SIG-M5 treated with dmso at 0.1 percent for 504 hours (cell line): ENCODE results near the gene SELENOO.
"Not testable (repeated sequence)": the region's sequence is repeated elsewhere in the genome, so short reads cannot be mapped to it uniquely, and the experiment has no call there.

Experiments used
- DNase-seq: peaks from one replicate; lab custom pipeline; 2025; ENCODE audit not compliant: unreplicated experiment; lab: John Stamatoyannopoulos, UW

SELENOO gene

GRCh38 chr22:50200461-50201190 is at the start of gene SELENOO:
TSS of gene SELENOO (plus strand) at chr22:50201011. CDS start at chr22:50201037, 26 bp downstream.
- peak; percentile 82 for DNase-seq

DNA sequence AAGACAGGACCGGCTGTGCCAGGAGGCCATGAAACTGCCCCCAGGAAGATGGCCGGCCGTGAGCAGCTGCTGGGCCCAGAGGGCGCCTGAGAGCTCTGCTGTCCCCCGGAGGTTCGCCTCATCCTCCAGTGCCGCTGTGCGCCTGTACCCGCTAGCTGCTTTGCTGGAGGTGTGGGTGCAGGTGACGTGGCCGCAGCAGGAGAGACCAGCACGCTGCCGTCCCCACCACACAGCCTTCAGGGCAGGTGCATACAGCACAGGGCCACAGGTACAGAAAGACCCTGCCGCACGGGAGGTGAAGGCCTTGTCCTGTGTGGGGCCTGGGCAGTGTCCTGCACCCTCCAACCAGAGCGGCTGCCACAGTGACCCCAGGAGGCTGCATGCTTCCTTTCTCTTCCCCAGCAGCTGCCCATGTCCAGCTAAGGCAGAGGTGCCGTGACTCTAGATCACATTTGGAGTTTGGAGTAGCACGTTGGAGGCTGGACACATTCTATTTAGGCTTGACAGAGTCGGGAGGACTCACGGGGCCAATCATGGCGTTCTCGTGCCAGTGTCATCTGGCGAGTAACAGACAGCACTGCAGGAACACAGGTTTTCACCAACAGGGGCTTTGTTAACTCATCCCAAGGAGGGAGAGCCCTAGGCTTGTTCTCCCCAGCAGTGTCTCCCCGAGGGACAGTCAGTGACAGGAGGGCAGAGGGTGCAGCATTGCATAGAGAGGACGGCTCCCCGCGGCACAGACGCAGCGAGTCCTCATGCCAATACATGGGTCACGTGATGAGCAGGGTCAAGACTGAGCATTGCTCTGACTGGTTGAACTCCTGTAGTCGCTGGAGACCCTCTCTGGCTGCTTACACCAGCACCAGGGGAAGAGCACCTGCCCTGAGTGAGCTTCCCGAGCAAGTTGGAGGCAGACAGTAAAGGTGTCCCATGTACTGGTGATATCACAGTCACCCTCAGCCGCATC is 49.0 kb upstream of the SELENOO start:
- no peak for DNase-seq

GRCh38 chr22:50153056-50153755 is 47.6 kb upstream of the SELENOO start:
- no peak for DNase-seq

- DNase-seq = no peak
These were observed 47.1 kb upstream of the SELENOO start for GRCh38 chr22:50153756-50154140.

- DNase-seq = no peak
These were observed 43.0 kb upstream of the SELENOO start for GRCh38 chr22:50157709-50158375.

GRCh38 chr22:50160947-50161346 is 39.9 kb upstream of the SELENOO start:
- DNase-seq = no peak

- no peak for DNase-seq
These were observed 39.1 kb upstream of the SELENOO start for GRCh38 chr22:50161508-50162390.

- no peak for DNase-seq
These were observed 38.3 kb upstream of the SELENOO start for GRCh38 chr22:50162391-50162956.

DNA sequence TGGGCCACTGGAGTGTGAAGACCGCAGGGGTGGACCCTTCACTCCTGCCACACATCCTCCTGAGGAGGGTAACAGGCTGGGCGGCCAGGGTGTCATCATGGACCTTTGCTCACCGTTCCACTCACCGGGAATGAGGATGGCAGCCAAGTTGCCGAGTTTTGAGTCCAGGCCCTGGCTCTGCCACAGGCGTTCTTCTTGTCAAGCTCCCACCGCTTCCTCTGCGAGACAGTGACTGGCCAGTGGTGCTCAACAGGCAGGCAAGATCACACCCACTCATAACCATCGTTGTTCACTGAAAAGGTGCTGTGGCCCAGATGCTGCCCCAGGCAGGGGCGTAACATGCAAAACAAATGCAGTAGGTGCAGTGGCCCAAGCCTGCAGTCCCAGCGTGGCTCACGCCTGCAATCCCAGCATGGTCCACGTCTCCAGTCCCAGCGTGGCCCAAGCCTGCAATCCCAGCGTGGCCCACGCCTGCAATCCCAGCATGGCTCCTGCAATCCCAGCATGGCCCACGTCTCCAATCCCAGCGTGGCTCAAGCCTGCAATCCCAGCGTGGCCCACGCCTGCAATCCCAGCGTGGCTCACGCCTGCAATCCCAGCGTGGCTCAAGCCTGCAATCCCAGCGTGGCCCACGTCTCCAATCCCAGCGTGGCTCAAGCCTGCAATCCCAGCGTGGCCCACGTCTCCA is 35.2 kb upstream of the SELENOO start:
- no peak for DNase-seq

GRCh38 chr22:50167689-50168489 is 32.9 kb upstream of the SELENOO start:
- no peak for DNase-seq

GRCh38 chr22:50168490-50169180 is 32.2 kb upstream of the SELENOO start:
- DNase-seq = not testable (repeated sequence)

DNA sequence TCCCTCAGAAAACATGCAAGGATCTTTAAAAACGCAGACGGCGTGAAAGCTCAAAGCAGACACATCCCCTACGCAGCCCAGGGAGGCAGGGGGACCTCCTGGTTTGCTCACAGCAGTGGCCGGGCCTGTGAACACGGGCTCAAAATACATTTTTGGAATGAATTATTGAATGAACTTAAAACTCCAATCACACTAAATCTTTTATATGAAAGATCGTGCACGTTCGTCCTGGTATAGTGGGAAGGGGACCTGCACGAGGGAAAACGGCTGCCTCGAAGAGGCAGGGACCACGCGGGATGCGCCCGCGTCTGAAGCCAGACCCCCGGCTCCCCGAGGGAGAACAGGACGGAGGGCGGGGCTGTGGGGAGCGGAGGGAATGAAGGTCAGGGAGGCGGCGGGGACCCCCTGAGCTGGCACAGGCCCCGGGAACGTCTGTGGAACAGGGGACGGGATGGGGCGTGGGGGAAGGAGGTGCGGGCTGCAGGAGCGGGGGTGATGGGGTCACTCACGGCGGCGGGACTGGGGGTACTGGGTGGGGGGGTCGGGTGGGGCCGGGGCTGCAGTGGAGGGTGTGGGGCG is 31.5 kb upstream of the SELENOO start:
- no peak for DNase-seq

- peak; percentile 25 for DNase-seq
These were observed 31.0 kb upstream of the SELENOO start for GRCh38 chr22:50169774-50170341.

DNA sequence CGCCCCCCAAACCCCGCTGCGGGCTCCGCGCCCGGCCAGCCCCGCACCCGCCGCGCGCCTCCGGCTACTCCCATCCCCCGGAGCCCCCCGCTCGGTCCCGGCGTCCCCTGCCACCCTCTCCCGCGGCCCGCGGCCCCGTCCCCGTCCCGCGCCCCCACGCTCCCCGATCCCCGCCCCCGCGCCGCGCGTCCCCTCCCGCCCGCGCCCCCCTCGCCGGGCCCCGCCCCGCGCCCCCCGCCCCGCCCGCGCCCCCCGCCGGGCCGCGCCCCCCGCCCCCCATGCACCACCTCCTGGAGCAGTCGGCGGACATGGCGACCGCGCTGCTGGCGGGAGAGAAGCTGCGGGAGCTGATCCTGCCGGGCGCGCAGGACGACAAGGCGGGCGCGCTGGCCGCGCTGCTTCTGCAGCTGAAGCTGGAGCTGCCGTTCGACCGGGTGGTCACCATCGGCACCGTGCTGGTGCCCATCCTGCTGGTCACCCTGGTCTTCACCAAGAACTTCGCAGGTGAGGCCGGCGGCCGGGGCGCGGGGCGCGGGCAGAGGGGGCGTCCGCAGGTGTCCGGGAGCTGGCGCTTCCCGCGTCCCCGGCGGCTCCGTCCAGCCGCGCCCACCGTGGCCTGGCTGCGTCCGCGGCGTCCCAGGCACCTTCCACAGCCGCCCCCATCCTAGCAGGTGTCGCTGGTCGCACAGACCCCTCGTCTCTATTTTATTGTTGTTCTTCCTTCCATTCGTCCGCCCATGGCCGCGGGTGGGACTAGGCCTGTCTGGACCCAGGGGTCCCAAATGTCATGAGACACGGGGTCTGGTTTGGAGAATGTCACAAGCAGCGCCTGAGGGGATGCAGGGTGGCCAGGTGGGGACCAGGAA is 30.1 kb upstream of the SELENOO start, which contains the start of gene PANX2:
TSS of gene PANX2 (plus strand) at position 279 of the 866 bp plus-strand sequence. CDS start at position 279, 0 bp downstream.
- DNase-seq = no peak

GRCh38 chr22:50171319-50171964 is 29.4 kb upstream of the SELENOO start:
- DNase-seq = no peak
